H9 (cell line): ENCODE results near the gene LMAN1. TPM values are rescaled to one million over a fixed set of nuclear protein-coding genes. Genes with fewer than 3 reads are reported as not detected.

ENCODE experiments used
- DNase-seq: peaks from one replicate; pipeline ENCODE4 v3.0.0-alpha.2; 2017
- H2AFZ ChIP-seq: one replicate; pipeline ENCODE4 v1.6.1; 2013; ENCODE audit warnings: mild to moderate bottlenecking, low read length, control low read depth, moderate library complexity
- H2AK5ac ChIP-seq: 2 replicates; pipeline ENCODE4 v1.6.1; 2013; ENCODE audit warnings: low read length, control low read depth, mixed read lengths; ENCODE audit not compliant: insufficient read length
- H2BK120ac ChIP-seq: one replicate; pipeline ENCODE4 v1.6.1; 2013; ENCODE audit warnings: low read depth, mild to moderate bottlenecking, low read length, control low read depth, inconsistent platforms; ENCODE audit not compliant: poor library complexity, severe bottlenecking
- H2BK12ac ChIP-seq: 2 replicates; pipeline ENCODE4 v1.6.1; 2013; ENCODE audit warnings: low read length, control low read depth, mixed read lengths, low read depth; ENCODE audit not compliant: insufficient read length
- H2BK15ac ChIP-seq: 2 replicates; pipeline ENCODE4 v1.6.1; 2013; ENCODE audit warnings: low read depth, low read length, control low read depth
- H2BK20ac ChIP-seq: one replicate; pipeline ENCODE4 v1.6.1; 2013; ENCODE audit warnings: low read depth, mild to moderate bottlenecking, low read length, control low read depth, inconsistent platforms; ENCODE audit not compliant: poor library complexity, severe bottlenecking
- H2BK5ac ChIP-seq: 2 replicates; pipeline ENCODE4 v1.6.1; 2013; ENCODE audit warnings: low read length, control low read depth, mixed read lengths; ENCODE audit not compliant: insufficient read length
- H3K14ac ChIP-seq: 2 replicates; pipeline ENCODE4 v1.6.1; 2013; ENCODE audit warnings: low read length, control low read depth; ENCODE audit not compliant: insufficient read depth
- H3K18ac ChIP-seq: 2 replicates; pipeline ENCODE4 v1.6.1; 2013; ENCODE audit warnings: low read depth, mild to moderate bottlenecking, mixed read lengths, low read length, control low read depth; ENCODE audit not compliant: insufficient read length
- H3K23ac ChIP-seq: 2 replicates; pipeline ENCODE4 v1.6.1; 2013; ENCODE audit warnings: low read length, control low read depth, mixed read lengths, low read depth; ENCODE audit not compliant: insufficient read length
- H3K23me2 ChIP-seq: 2 replicates; pipeline ENCODE4 v1.6.1; 2013; ENCODE audit warnings: low read depth, mild to moderate bottlenecking, mixed read lengths, low read length, control low read depth; ENCODE audit not compliant: insufficient read length, poor library complexity, severe bottlenecking
- H3K27ac ChIP-seq: 2 replicates; pipeline ENCODE4 v1.5.1; 2013; ENCODE audit warnings: low read length, control low read depth, mixed read lengths, low read depth; ENCODE audit not compliant: insufficient read length
- H3K27me3 ChIP-seq: 2 replicates; pipeline ENCODE4 v1.6.1; 2013; ENCODE audit warnings: low read length, control low read depth, inconsistent platforms; ENCODE audit not compliant: insufficient read depth
- H3K4ac ChIP-seq: 2 replicates; pipeline ENCODE4 v1.6.1; 2013; ENCODE audit warnings: low read depth, mild to moderate bottlenecking, control low read depth, inconsistent platforms, low read length, moderate library complexity
- H3K4me1 ChIP-seq: 2 replicates; pipeline ENCODE4 v1.6.1; 2013; ENCODE audit warnings: low read length, control low read depth, inconsistent platforms; ENCODE audit not compliant: insufficient read depth
- H3K4me2 ChIP-seq: 2 replicates; pipeline ENCODE4 v1.6.1; 2013; ENCODE audit warnings: low read length, control low read depth, mixed read lengths; ENCODE audit not compliant: insufficient read length, insufficient read depth
- H3K56ac ChIP-seq: 2 replicates; pipeline ENCODE4 v1.6.1; 2013; ENCODE audit warnings: low read depth, mild to moderate bottlenecking, mixed read lengths, low read length, control low read depth; ENCODE audit not compliant: insufficient read length
- H3K79me1 ChIP-seq: 2 replicates; pipeline ENCODE4 v1.6.1; 2013; ENCODE audit warnings: low read depth, mild to moderate bottlenecking, moderate library complexity, low read length, control low read depth, inconsistent platforms; ENCODE audit not compliant: insufficient read depth, poor library complexity, severe bottlenecking
- H3K79me2 ChIP-seq: 2 replicates; pipeline ENCODE4 v1.6.1; 2013; ENCODE audit warnings: low read length, control low read depth, inconsistent platforms; ENCODE audit not compliant: insufficient read depth
- H3K9ac ChIP-seq: 2 replicates; pipeline ENCODE4 v1.6.1; 2013; ENCODE audit warnings: low read length, control low read depth, mixed read lengths; ENCODE audit not compliant: insufficient read length; ENCODE audit errors: extremely low read depth
- H3K9me3 ChIP-seq: one replicate; pipeline ENCODE4 v1.6.1; 2013; ENCODE audit warnings: low read depth, low read length, inconsistent platforms; ENCODE audit not compliant: control insufficient read depth
- H3T11ph ChIP-seq: one replicate; pipeline ENCODE4 v1.6.1; 2013; ENCODE audit warnings: mild to moderate bottlenecking, low read length, control low read depth, inconsistent platforms
- H4K20me1 ChIP-seq: one replicate; pipeline ENCODE4 v1.6.1; 2013; ENCODE audit not compliant: control insufficient read depth, insufficient read length, insufficient read depth
- H4K5ac ChIP-seq: 2 replicates; pipeline ENCODE4 v1.6.1; 2013; ENCODE audit warnings: low read depth, mild to moderate bottlenecking, mixed read lengths, low read length, control low read depth; ENCODE audit not compliant: insufficient read length
- H4K8ac ChIP-seq: replicated peaks from 2 replicates; pipeline ENCODE4 v1.6.1; 2013; ENCODE audit warnings: low read length, control low read depth, mixed read lengths, low read depth; ENCODE audit not compliant: insufficient read length
- H4K91ac ChIP-seq: 2 replicates; pipeline ENCODE4 v1.6.1; 2013; ENCODE audit warnings: low read depth, mild to moderate bottlenecking, moderate library complexity, mixed read lengths, low read length, control low read depth; ENCODE audit not compliant: insufficient read length
- H3K27ac Mint-ChIP-seq, 3 experiments: 2 replicates in 2 of 3; 3 replicates in 1 of 3; pipeline ENCODE4 v1.8.0; 2020 to 2021; ENCODE audit warnings: mixed read lengths in 3 of 3, mild to moderate bottlenecking in 1 of 3, moderate library complexity in 1 of 3
- H3K27me3 Mint-ChIP-seq: 2 replicates; pipeline ENCODE4 v1.8.0; 2021; ENCODE audit warnings: low read depth, mild to moderate bottlenecking, moderate library complexity, mixed read lengths
- H3K36me3 Mint-ChIP-seq, 3 experiments: 2 replicates in 2 of 3; 3 replicates in 1 of 3; pipeline ENCODE4 v1.8.0; 2020 to 2021; ENCODE audit warnings: low read depth in 3 of 3, mixed read lengths in 3 of 3; ENCODE audit not compliant: insufficient read depth in 1 of 3
- H3K4me1 Mint-ChIP-seq, 2 experiments: 2 replicates each; pipeline ENCODE4 v1.8.0; 2020; ENCODE audit warnings: mixed read lengths in 2 of 2
- H3K4me3 Mint-ChIP-seq, 2 experiments: 2 replicates in 1 of 2; 3 replicates in 1 of 2; pipeline ENCODE4 v1.8.0; 2020 to 2021; ENCODE audit warnings: mild to moderate bottlenecking in 2 of 2, mixed read lengths in 2 of 2, moderate library complexity in 1 of 2
- H3K9me3 Mint-ChIP-seq, 2 experiments: 2 replicates in 1 of 2; 3 replicates in 1 of 2; pipeline ENCODE4 v1.8.0; 2020; ENCODE audit warnings: mild to moderate bottlenecking in 2 of 2, mixed read lengths in 2 of 2, moderate library complexity in 1 of 2
- WGBS: extraction: QIAGEN DNeasy Blood & Tissue Kit; methylation state at CpG from one replicate; pipeline ENCODE4 v1.1.7; 2013; ENCODE audit warnings: missing lambda C conversion rate, low lambda C conversion rate, mixed read lengths; ENCODE audit not compliant: insufficient read length; ENCODE audit errors: extremely low coverage; 5-methylcytosine and 5-hydroxymethylcytosine counted together
- total RNA-seq: library from RNA; stranded (reverse); gene quantifications from 2 replicates; pipeline ENCODE4 v1.2.1, GENCODE V29; 2021
- TF ChIP-seq, protein P1 (sequence below): fragments of 200-600 bp; sonication (generic); conservative IDR thresholded peaks from 3 replicates; pipeline ENCODE4 v1.8.0; 2021; ENCODE audit warnings: antibody characterized with exemption, mild to moderate bottlenecking

Gene LMAN1
- total RNA-seq, 1 experiment from 2014 or later, result 63.6 TPM

DNA sequence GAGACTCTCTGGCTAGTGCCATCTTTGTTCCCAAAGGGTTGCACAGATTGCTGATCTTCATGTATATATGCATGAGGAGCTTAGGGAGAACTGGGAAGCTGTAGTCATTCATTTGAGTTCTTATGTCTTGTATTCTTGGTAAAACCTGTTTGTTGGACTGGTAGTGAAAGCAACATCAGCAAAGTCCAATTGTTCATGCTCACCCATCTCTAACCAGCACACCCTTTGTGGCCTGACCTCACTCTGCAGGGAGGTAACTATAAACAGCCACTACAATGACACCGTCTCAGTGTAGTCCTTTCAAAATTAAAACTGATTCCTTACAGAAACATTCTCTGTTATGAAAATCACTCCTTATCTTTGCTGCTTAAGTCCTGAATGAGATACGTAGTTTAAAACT, 13.9 kb upstream of the LMAN1 start:
- H4K20me1 ChIP-seq, result no peaks in the 10 kb centered on the region
- no peak overlapping the region for H4K91ac ChIP-seq
- no peak overlapping the region for H3K4ac ChIP-seq
- TF ChIP-seq, protein P1, sequence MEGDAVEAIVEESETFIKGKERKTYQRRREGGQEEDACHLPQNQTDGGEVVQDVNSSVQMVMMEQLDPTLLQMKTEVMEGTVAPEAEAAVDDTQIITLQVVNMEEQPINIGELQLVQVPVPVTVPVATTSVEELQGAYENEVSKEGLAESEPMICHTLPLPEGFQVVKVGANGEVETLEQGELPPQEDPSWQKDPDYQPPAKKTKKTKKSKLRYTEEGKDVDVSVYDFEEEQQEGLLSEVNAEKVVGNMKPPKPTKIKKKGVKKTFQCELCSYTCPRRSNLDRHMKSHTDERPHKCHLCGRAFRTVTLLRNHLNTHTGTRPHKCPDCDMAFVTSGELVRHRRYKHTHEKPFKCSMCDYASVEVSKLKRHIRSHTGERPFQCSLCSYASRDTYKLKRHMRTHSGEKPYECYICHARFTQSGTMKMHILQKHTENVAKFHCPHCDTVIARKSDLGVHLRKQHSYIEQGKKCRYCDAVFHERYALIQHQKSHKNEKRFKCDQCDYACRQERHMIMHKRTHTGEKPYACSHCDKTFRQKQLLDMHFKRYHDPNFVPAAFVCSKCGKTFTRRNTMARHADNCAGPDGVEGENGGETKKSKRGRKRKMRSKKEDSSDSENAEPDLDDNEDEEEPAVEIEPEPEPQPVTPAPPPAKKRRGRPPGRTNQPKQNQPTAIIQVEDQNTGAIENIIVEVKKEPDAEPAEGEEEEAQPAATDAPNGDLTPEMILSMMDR, result no peak
- DNase-seq, result no peak
- no peak overlapping the region for H3K27ac ChIP-seq
- H3K14ac ChIP-seq, result no peak overlapping the region
- Mint-ChIP-seq H3K27me3 (peaks cover 19% of the 10 kb centered on the region), H3K9me3 (no peaks in the 10 kb centered on the region), H3K27ac (no peak overlapping the region), H3K36me3 (no peaks in the 10 kb centered on the region), H3K4me1 (peaks cover 6 to 16% of the 10 kb centered on the region in 2 experiments), H3K4me3 (no peak overlapping the region)
- H3K18ac ChIP-seq, result no peak overlapping the region
- no peak overlapping the region for H2AFZ ChIP-seq
- no peak overlapping the region for H3K23ac ChIP-seq
- H3K79me2 ChIP-seq, result no peaks in the 10 kb centered on the region
- no peak overlapping the region for H3K9ac ChIP-seq
- WGBS, result no CpG with 5 or more reads among the region's 2 CpGs
- no peak overlapping the region for H2AK5ac ChIP-seq
- H3K4me2 ChIP-seq, result no peak overlapping the region
- no peaks in the 10 kb centered on the region for H3K27me3 ChIP-seq
- H3K9me3 ChIP-seq, result no peaks in the 10 kb centered on the region
- peaks cover 4% of the 10 kb centered on the region for H3K4me1 ChIP-seq
- H4K5ac ChIP-seq, result no peak overlapping the region
- H3K79me1 ChIP-seq, result no peaks in the 10 kb centered on the region
- no peaks in the 10 kb centered on the region for H3K23me2 ChIP-seq
- no peak overlapping the region for H3T11ph ChIP-seq
- H2BK5ac ChIP-seq, result no peak overlapping the region
- H2BK12ac ChIP-seq, result no peak overlapping the region
- no peak overlapping the region for H3K56ac ChIP-seq
- H2BK20ac ChIP-seq, result no peak overlapping the region
- H2BK15ac ChIP-seq, result no peak overlapping the region
- H2BK120ac ChIP-seq, result no peak overlapping the region
- no peak overlapping the region for H4K8ac ChIP-seq
